ENCODE measurements around the gene TRIM26. TPM values are rescaled to one million over a fixed set of nuclear protein-coding genes. Genes with fewer than 3 reads are reported as not detected.
"Not testable (repeated sequence)": the region's sequence is repeated elsewhere in the genome, so short reads cannot be mapped to it uniquely, and the experiment has no call there.

TRIM26 gene
- total and polyA plus RNA-seq, 9 donors, result 10.1 to 19.1 (median 15.4) TPM

DNA sequence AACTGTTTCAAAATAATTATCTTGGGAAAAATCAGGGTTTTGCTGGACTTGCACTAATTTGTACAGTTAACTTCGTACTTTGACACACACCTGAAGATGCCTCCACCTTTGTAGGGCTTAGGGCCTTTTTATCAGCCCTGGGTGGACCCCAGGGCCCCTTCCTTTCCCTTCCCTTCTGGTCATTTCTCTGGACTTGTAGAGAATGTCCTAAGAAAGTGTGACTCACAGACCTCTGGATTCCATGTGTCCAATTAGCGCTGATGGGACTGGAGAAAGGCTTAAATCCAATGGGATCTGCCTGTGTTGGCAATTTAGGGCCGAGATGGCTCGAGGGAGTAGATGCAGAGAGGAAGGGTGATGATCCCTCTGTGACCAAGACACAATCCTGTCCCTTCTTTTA lies 40.5 kb downstream of the TRIM26 start:
- peaks cover 9% of the 10 kb centered on the region for H3K4me1 ChIP-seq (ENCODE audit: control insufficient read depth, insufficient read depth, low read length)
- DNase-seq, result no peak
- no peak overlapping the region for H3K27ac ChIP-seq (ENCODE audit: low read length)
- H3K36me3 ChIP-seq (ENCODE audit: control insufficient read depth, insufficient read depth, low read length), result no peaks in the 10 kb centered on the region
- WGBS (ENCODE audit: insufficient coverage), result 58% methylated on average over 3 of the region's 4 CpGs
- H3K27me3 ChIP-seq (ENCODE audit: control insufficient read depth, insufficient read depth, low read length), result peaks cover 50% of the 10 kb centered on the region
- no peak overlapping the region for H3K4me3 ChIP-seq (ENCODE audit: low read length)
- no peaks in the 10 kb centered on the region for H3K9me3 ChIP-seq (replicated peaks; ENCODE audit: control insufficient read depth, low read depth, low read length)

DNA sequence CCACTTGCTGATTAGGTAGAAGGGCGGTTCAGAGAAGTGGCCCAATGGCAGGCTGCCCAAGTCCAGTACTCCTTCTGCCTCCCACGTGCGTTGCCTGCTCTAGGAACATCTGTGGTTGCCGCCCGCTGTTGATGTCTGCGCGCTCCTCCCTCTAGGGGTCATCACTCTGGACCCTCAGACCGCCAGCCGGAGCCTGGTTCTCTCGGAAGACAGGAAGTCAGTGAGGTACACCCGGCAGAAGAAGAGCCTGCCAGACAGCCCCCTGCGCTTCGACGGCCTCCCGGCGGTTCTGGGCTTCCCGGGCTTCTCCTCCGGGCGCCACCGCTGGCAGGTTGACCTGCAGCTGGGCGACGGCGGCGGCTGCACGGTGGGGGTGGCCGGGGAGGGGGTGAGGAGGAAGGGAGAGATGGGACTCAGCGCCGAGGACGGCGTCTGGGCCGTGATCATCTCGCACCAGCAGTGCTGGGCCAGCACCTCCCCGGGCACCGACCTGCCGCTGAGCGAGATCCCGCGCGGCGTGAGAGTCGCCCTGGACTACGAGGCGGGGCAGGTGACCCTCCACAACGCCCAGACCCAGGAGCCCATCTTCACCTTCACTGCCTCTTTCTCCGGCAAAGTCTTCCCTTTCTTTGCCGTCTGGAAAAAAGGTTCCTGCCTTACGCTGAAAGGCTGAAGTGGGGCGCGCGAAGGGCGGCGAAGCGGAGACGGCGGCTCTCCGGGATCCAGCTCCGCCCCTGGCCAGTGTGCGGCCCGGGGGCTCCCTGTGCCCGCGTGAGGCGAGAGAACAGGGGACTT lies 41.3 kb downstream of the TRIM26 start:
- Histone ChIP-seq H3K27ac (ENCODE audit: low read length) (no peak overlapping the region), H3K27me3 (ENCODE audit: control insufficient read depth, insufficient read depth, low read length) (peaks cover 50% of the 10 kb centered on the region), H3K9me3 (replicated peaks; ENCODE audit: control insufficient read depth, low read depth, low read length) (no peaks in the 10 kb centered on the region), H3K4me1 (ENCODE audit: control insufficient read depth, insufficient read depth, low read length) (peaks cover 9% of the 10 kb centered on the region), H3K4me3 (ENCODE audit: low read length) (no peak overlapping the region), H3K36me3 (ENCODE audit: control insufficient read depth, insufficient read depth, low read length) (no peaks in the 10 kb centered on the region)
- WGBS (ENCODE audit: insufficient coverage), result 1% methylated on average over 61 of the region's 62 CpGs
- no peak for DNase-seq

DNA sequence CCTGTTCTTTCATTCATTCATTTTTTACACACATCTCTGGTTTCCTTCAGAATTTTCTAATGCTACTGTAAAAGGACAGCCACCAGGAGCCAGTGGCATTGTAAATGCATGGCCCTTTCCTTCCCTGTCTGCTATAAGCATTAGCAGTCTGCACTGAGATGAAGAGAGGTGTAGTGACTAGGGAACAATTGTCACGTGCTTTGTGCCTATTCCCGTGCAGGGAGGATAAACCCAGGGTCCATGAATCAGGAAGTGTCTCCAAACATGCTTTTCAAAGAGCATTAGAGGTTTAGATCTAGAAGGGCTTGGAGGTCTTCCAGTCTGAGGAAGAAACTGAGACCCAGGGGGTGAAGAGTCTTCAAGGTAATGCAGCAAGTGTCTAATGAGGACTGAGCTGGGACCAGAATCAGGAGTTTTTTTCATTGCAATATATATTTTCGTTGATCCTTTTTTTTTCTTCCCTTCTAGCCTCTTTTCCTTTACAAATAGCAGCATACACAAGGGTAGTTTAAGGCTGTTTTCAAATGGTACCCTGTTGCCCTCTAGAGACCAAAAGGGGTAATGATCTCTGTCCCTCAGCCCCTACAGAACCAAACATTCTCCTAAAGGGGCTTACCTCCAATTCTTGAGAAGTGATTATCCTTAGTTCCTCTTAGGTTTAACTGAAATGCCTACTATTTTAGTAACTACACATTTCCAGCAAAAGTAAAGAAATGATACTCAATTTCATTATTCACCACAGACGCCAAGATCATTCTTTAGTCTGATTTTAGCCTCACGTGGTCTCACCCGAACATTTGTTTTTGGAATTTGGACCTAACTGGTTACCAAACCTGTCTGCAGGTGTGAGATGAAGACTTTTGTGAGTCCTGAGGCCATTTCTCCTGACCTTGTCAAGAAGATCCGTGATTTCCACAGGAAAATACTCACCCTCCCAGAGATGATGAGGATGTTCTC lies 43.3 kb downstream of the TRIM26 start:
- Histone ChIP-seq H3K9me3 (replicated peaks; ENCODE audit: control insufficient read depth, low read depth, low read length) (no peaks in the 10 kb centered on the region), H3K36me3 (ENCODE audit: control insufficient read depth, insufficient read depth, low read length) (no peaks in the 10 kb centered on the region), H3K27me3 (ENCODE audit: control insufficient read depth, insufficient read depth, low read length) (peaks cover 45% of the 10 kb centered on the region), H3K4me3 (ENCODE audit: low read length) (no peak overlapping the region), H3K4me1 (ENCODE audit: control insufficient read depth, insufficient read depth, low read length) (peaks cover 9% of the 10 kb centered on the region), H3K27ac (ENCODE audit: low read length) (no peak overlapping the region)
- no CpG with 5 or more reads among the region's 7 CpGs for WGBS (ENCODE audit: insufficient coverage)
- peak; percentile 29 for DNase-seq

DNA sequence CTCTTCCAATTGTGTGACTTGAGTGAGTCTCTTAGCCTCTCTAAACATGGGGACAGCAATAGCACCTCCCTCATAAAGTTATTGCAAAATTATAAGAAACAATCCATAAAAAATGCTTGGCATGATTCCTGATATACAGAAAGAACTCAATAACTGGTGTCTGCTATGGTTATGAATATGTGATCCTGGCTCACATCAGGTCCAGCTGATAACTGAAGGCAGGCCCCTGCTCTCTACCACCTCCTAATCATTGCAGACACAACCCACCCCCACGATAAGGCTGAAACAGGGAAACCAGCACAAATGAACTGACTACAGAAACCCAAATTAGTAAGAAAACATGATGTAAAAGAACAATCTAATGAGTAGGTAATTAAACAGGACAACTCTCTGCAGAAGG lies 44.5 kb downstream of the TRIM26 start:
- Histone ChIP-seq H3K27ac (ENCODE audit: low read length) (no peak overlapping the region), H3K9me3 (replicated peaks; ENCODE audit: control insufficient read depth, low read depth, low read length) (no peaks in the 10 kb centered on the region), H3K36me3 (ENCODE audit: control insufficient read depth, insufficient read depth, low read length) (no peaks in the 10 kb centered on the region), H3K27me3 (ENCODE audit: control insufficient read depth, insufficient read depth, low read length) (peaks cover 45% of the 10 kb centered on the region), H3K4me1 (ENCODE audit: control insufficient read depth, insufficient read depth, low read length) (peaks cover 9% of the 10 kb centered on the region), H3K4me3 (ENCODE audit: low read length) (no peak overlapping the region)
- DNase-seq, result no peak
- WGBS (ENCODE audit: insufficient coverage), result no CpG with 5 or more reads among the region's 1 CpG

DNA sequence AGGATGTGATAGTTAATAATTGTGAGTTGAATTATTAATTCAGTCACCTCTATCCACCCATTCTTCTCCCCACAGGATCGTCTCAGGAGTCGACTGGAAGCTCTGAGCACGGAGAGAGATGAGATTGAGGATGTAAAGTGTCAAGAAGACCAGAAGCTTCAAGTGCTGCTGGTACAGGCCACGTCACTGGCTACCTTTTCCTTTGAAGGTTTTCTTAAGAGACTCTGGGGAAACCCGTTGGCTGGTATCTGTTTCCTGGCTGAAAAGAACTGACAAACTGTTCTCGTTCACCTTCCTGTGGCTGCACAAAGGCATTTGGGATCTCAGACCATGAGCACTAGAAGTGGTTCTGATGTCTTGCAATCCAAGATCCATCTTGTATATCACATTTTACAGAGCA lies 46.1 kb downstream of the TRIM26 start:
- no peak for DNase-seq
- H3K27me3 ChIP-seq (ENCODE audit: control insufficient read depth, insufficient read depth, low read length), result peaks cover 36% of the 10 kb centered on the region
- 46% methylated on average over 4 of the region's 6 CpGs for WGBS (ENCODE audit: insufficient coverage)
- no peaks in the 10 kb centered on the region for H3K9me3 ChIP-seq (replicated peaks; ENCODE audit: control insufficient read depth, low read depth, low read length)
- H3K4me3 ChIP-seq (ENCODE audit: low read length), result no peak overlapping the region
- H3K4me1 ChIP-seq (ENCODE audit: control insufficient read depth, insufficient read depth, low read length), result peaks cover 5% of the 10 kb centered on the region
- no peaks in the 10 kb centered on the region for H3K36me3 ChIP-seq (ENCODE audit: control insufficient read depth, insufficient read depth, low read length)
- no peak overlapping the region for H3K27ac ChIP-seq (ENCODE audit: low read length)

DNA sequence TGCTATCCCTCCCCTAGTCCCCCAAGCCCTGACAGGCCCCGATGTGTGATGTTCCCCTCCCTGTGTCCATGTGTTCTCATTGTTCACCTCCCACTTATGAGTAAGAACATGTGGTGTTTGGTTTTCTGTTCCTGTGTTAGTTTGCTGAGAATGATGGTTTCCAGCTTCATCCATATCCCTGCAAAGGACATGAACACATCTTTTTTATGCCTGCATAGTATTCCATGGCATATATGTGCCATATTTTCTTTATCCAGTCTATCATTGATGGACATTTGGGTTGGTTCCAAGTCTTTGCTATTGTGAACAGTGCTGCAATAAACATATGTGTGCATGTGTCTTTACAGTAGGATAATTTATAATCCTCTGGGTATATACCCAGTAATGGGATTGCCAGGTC lies 48.0 kb downstream of the TRIM26 start:
- WGBS (ENCODE audit: insufficient coverage), result no CpG with 5 or more reads among the region's 1 CpG
- H3K36me3 ChIP-seq (ENCODE audit: control insufficient read depth, insufficient read depth, low read length); H3K27ac ChIP-seq (ENCODE audit: low read length); H3K4me3 ChIP-seq (ENCODE audit: low read length); H3K4me1 ChIP-seq (ENCODE audit: control insufficient read depth, insufficient read depth, low read length); H3K9me3 ChIP-seq (replicated peaks; ENCODE audit: control insufficient read depth, low read depth, low read length); DNase-seq: not testable (repeated sequence)
- H3K27me3 ChIP-seq (ENCODE audit: control insufficient read depth, insufficient read depth, low read length), result peaks cover 19% of the 10 kb centered on the region

DNA sequence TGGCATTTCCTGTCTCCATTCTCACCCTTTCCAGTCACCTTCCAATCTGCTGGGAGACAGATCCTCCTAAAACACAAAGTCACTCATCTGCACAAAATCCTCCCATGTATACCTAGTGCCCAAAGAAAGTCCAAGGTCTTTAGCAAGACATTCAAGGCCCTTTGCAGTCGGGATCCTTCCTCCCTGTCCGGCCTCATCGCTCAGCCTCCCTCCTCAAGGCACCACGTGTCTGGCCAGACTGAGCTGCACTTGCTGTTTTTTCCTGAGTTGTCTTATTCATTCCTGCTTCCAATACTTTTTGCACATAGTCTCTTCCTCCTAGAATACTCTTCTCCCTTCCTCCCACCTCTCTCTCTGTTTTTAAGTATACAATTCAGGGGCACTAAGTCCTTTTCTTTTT lies 48.5 kb downstream of the TRIM26 start:
- Histone ChIP-seq H3K27ac (ENCODE audit: low read length) (no peak overlapping the region), H3K27me3 (ENCODE audit: control insufficient read depth, insufficient read depth, low read length) (peaks cover 16% of the 10 kb centered on the region)
- WGBS (ENCODE audit: insufficient coverage), result 88% methylated on average over 4 of the region's 4 CpGs

DNA sequence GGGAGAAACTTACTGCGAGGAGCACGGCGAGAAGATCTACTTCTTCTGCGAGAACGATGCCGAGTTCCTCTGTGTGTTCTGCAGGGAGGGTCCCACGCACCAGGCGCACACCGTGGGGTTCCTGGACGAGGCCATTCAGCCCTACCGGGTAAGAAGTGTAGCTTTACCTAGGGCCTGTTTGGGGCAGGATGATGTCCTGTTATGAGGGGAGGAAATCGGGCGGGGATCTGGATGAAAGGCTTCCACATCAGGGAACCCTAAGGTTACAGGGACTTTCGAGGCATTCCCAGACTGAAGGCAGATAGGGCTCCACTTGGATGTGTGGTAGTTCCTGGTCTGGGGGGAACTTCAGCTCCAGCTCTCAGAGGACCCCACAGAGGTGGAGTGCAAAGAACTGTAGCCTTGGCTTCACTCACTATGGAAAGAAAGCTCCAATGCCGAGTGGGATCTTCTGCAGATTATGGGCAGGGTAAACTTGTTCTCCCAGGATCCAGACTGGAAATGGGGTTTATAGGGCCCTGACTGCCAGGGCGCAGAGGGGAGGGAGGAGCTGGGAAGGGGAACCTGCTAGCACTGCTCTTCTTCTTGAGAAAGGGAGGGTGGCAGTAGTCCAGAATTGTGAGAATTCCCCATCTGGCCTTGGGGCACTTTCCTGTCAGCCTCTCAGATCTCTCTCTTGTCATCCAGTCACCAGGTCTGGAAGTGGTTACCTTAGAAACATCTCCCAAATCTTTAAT lies 49.1 kb downstream of the TRIM26 start:
- Histone ChIP-seq H3K27me3 (ENCODE audit: control insufficient read depth, insufficient read depth, low read length) (peaks cover 13% of the 10 kb centered on the region), H3K4me1 (ENCODE audit: control insufficient read depth, insufficient read depth, low read length) (no peaks in the 10 kb centered on the region), H3K4me3 (ENCODE audit: low read length) (no peak overlapping the region), H3K36me3 (ENCODE audit: control insufficient read depth, insufficient read depth, low read length) (no peaks in the 10 kb centered on the region), H3K27ac (ENCODE audit: low read length) (no peak overlapping the region), H3K9me3 (replicated peaks; ENCODE audit: control insufficient read depth, low read depth, low read length) (no peaks in the 10 kb centered on the region)
- DNase-seq, result no peak
- 85% methylated on average over 15 of the region's 16 CpGs for WGBS (ENCODE audit: insufficient coverage)

More for the DNA sequence above, 48.5 kb downstream of the TRIM26 start:
- Histone ChIP-seq H3K9me3 (replicated peaks; ENCODE audit: control insufficient read depth, low read depth, low read length) (no peaks in the 10 kb centered on the region), H3K4me3 (ENCODE audit: low read length) (no peak overlapping the region), H3K36me3 (ENCODE audit: control insufficient read depth, insufficient read depth, low read length) (no peaks in the 10 kb centered on the region), H3K4me1 (ENCODE audit: control insufficient read depth, insufficient read depth, low read length) (no peaks in the 10 kb centered on the region)
- DNase-seq, result no peak

DNA sequence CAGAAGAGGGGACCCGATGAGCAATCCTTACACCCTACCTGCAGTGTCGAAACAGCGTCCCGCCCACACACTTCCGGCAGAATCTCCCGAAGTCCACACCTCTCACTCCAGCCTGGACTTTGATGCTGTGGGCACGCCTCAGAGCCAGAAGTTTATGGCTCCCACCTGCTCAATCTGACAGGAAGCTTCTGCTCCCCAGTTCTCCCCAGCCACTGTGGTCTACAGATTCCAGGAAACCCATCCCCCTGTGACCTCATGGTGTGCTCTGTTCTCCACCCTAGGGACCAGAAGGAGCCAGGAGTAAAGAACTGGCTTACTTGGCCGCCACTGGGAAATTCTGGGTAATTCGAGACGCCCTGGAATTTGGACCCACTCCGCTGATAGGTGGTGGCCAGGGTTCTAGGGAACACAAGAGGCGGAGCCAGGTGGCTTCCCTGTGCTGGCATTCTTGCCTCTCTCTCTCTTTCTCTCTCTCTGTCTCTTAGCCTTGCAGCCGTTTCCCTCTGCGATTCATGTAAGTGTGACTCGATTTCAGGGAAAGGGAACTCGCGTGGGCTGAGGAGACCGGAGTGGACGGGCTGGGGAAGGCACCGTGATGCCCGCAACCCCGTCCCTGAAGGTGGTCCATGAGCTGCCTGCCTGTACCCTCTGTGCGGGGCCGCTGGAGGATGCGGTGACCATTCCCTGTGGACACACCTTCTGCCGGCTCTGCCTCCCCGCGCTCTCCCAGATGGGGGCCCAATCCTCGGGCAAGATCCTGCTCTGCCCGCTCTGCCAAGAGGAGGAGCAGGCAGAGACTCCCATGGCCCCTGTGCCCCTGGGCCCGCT lies 49.9 kb downstream of the TRIM26 start, which contains the start of gene TRIM15:
TRIM15 (plus strand) TSS at position 457 of the 828 bp plus-strand sequence; CDS start at position 596, 139 bp downstream.
- Histone ChIP-seq H3K27me3 (ENCODE audit: control insufficient read depth, insufficient read depth, low read length) (peaks cover 8% of the 10 kb centered on the region), H3K36me3 (ENCODE audit: control insufficient read depth, insufficient read depth, low read length) (no peaks in the 10 kb centered on the region), H3K9me3 (replicated peaks; ENCODE audit: control insufficient read depth, low read depth, low read length) (no peaks in the 10 kb centered on the region), H3K27ac (ENCODE audit: low read length) (no peak within 1 kb of the TSS), H3K4me1 (ENCODE audit: control insufficient read depth, insufficient read depth, low read length) (no peaks in the 10 kb centered on the region), H3K4me3 (ENCODE audit: low read length) (no peak within 1 kb of the TSS)
- DNase-seq, result no peak
- 72% methylated on average over 20 of the region's 31 CpGs for WGBS (ENCODE audit: insufficient coverage)

All from muscle of leg (tissue), 11 donors.